Testis (tissue), 3 donors: ENCODE data around the gene TBC1D22A. TPM values are rescaled to one million over a fixed set of nuclear protein-coding genes. Genes with fewer than 3 reads are reported as not detected.

Experiments used
- DNase-seq: peaks from one replicate; pipeline ENCODE4 v3.0.0-alpha.2; 2019
- H3K27ac ChIP-seq, 2 donors: fragments of 200-600 bp; sonication (generic); one replicate each; pipeline ENCODE4 v1.5.1; 2019
- H3K27me3 ChIP-seq: fragments of 200-600 bp; sonication (generic); one replicate; pipeline ENCODE4 v1.5.1; 2019
- H3K36me3 ChIP-seq: fragments of 200-600 bp; sonication (generic); one replicate; pipeline ENCODE4 v1.5.1; 2017; ENCODE audit warnings: low read depth; ENCODE audit errors: missing control alignments
- H3K4me1 ChIP-seq: fragments of 200-600 bp; sonication (generic); one replicate; pipeline ENCODE4 v1.5.1; 2019
- H3K4me3 ChIP-seq, 2 donors: fragments of 200-600 bp; sonication (generic); one replicate each; pipeline ENCODE4 v1.5.1; 2017 to 2019
- H3K9me3 ChIP-seq: fragments of 200-600 bp; sonication (generic); one replicate; pipeline ENCODE4 v1.5.1; 2017
- CTCF ChIP-seq, 3 experiments: fragments of 450-650 bp in 2 of 3; fragments of 200-600 bp in 1 of 3; sonication (generic) in 1 of 3; IDR thresholded peaks; one replicate each; pipeline ENCODE4 v1.5.1; 2016 to 2019; ENCODE audit warnings: antibody characterized with exemption in 3 of 3, mild to moderate bottlenecking in 2 of 3, moderate library complexity in 1 of 3
- POLR2A ChIP-seq: fragments of 450-650 bp; IDR thresholded peaks from one replicate; pipeline ENCODE4 v1.6.1; 2017; ENCODE audit warnings: antibody characterized with exemption, mild to moderate bottlenecking, moderate library complexity
- WGBS, 2 donors: methylation state at CpG; one replicate each; pipeline ENCODE4 v1.1.5; 2018; 5-methylcytosine and 5-hydroxymethylcytosine counted together
- intact Hi-C: fragments of 100-400 bp; cut with DNase I; formaldehyde crosslinking; loops from one replicate; pipeline ENCODE4 v1.15.1; 2023; ENCODE audit warnings: low total_unique reads
- polyA plus RNA-seq: library from polyadenylated mRNA; stranded (reverse); fragments of 350-450 nt; fragmentation: Illumina TruSeq; extraction: RNeasy Lipid Tissue Mini Kit (QIAGEN cat#74804); gene quantifications from one replicate; pipeline ENCODE4 v1.2.3, GENCODE V29; 2014; ENCODE audit warnings: low read depth, low replicate concordance; ENCODE audit not compliant: insufficient read depth
- total RNA-seq, 2 donors: library from RNA; depleted of rRNA; stranded (reverse); fragments of >200 nt; gene quantifications; one replicate each; pipeline ENCODE4 v1.2.3, GENCODE V29; 2016

Gene TBC1D22A
- total and polyA plus RNA-seq, 3 donors from 2014 or later, result 16.6 to 32.8 (median 28.5) TPM

- Histone ChIP-seq H3K4me1 (peaks cover 5% of the 10 kb centered on the region), H3K27me3 (no peaks in the 10 kb centered on the region), H3K27ac (no peak overlapping the region), H3K4me3 (no peak overlapping the region), H3K9me3 (no peaks in the 10 kb centered on the region), H3K36me3 (no peaks in the 10 kb centered on the region)
- TF ChIP-seq POLR2A (no peak), CTCF (IDR thresholded peaks at IDR 0.05) (no peak)
- DNase-seq, result no peak
- 78 to 92% methylated on average over 12 of the region's 12 CpGs for WGBS, 2 donors
- intact Hi-C loops, result no loop called here
Measured at GRCh38 chr22:46915950-46916730, 153.7 kb downstream of the TBC1D22A start.

- intact Hi-C loops, result no loop called here
- no peak overlapping the region for H3K4me3 ChIP-seq
- 73 to 85% methylated on average over 23 of the region's 23 CpGs for WGBS, 2 donors
- H3K27ac ChIP-seq, result no peak overlapping the region
- peaks cover 5% of the 10 kb centered on the region for H3K4me1 ChIP-seq
- H3K9me3 ChIP-seq, result no peaks in the 10 kb centered on the region
- no peaks in the 10 kb centered on the region for H3K36me3 ChIP-seq
- DNase-seq, result peak; percentile 90
- TF ChIP-seq CTCF (IDR thresholded peaks at IDR 0.05), result no peak
- TF ChIP-seq POLR2A, result no peak
- no peaks in the 10 kb centered on the region for H3K27me3 ChIP-seq
Measured at GRCh38 chr22:46916886-46917770, 154.7 kb downstream of the TBC1D22A start.

- TF ChIP-seq CTCF (IDR thresholded peaks at IDR 0.05), result no peak
- Histone ChIP-seq H3K36me3 (no peaks in the 10 kb centered on the region), H3K27ac (no peak overlapping the region), H3K9me3 (no peaks in the 10 kb centered on the region), H3K4me1 (peaks cover 5% of the 10 kb centered on the region), H3K27me3 (no peaks in the 10 kb centered on the region), H3K4me3 (no peak overlapping the region)
- DNase-seq, result no peak
- WGBS, 2 donors, result 92 to 93% methylated on average over 9 to 11 of the region's 11 CpGs
- intact Hi-C loops, result no loop called here
Measured at GRCh38 chr22:46917771-46918101, 155.3 kb downstream of the TBC1D22A start.

GRCh38 chr22:46918197-46918596, 155.7 kb downstream of the TBC1D22A start:
- H3K36me3 ChIP-seq, result no peaks in the 10 kb centered on the region
- peaks cover 3% of the 10 kb centered on the region for H3K4me1 ChIP-seq
- no peak overlapping the region for H3K27ac ChIP-seq
- H3K9me3 ChIP-seq, result no peaks in the 10 kb centered on the region
- intact Hi-C loops, result no loop called here
- no peaks in the 10 kb centered on the region for H3K27me3 ChIP-seq
- TF ChIP-seq CTCF (IDR thresholded peaks at IDR 0.05) (no peak), POLR2A (no peak)
- no peak overlapping the region for H3K4me3 ChIP-seq
- no peak for DNase-seq
- WGBS, 2 donors, result 81 to 88% methylated on average over 6 of the region's 6 CpGs
